ENCODE results near the gene DNAH17.
A peak's percentile ranks its signal among the peaks of the same experiment; 100 is the strongest.

Gene DNAH17

DNA sequence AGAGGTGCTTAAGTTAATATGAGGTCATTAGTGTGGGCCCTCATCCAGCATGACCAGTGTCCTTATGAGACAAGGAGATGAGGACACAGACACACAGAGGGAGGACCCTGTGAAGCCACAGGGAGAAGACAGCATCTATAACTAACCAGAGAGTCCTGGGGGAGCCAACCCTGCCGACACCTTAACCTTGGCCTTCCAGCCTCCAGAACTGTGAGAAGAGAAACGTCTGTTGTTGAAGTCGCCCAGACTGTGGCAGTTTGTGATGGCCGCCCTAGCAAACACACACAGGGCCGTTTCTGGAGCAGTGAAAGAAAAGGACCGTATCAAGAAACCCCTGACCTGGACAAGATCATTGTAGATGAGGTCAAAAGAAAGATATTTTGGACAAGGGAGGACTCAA is 26.7 kb downstream of the DNAH17 start:
- DNase-seq (ENCODE audit: low read depth in 3 of 3, low spot score in 1 of 3), result no peak

DNA sequence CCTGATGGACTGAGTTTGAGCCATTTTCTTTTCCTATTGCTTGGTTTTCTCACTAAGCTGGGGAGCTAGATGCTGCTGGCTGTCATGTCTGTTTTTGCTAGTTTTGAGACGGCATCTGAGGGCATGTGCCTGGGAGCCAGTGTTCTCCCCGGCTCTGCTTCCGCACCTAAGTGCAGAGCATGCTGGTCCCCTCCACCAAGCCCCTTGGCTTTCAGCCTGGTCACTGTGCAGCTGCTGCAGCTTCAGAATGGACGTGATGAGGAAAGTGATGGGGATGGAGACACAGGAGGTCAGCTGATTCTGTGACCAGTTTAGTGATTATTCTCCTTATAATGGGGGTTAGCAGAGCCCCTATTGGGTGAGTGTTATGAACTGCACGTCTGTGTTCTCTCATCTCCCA is 28.5 kb downstream of the DNAH17 start:
- DNase-seq (ENCODE audit: low read depth in 3 of 3, low spot score in 1 of 3), result no peak

DNA sequence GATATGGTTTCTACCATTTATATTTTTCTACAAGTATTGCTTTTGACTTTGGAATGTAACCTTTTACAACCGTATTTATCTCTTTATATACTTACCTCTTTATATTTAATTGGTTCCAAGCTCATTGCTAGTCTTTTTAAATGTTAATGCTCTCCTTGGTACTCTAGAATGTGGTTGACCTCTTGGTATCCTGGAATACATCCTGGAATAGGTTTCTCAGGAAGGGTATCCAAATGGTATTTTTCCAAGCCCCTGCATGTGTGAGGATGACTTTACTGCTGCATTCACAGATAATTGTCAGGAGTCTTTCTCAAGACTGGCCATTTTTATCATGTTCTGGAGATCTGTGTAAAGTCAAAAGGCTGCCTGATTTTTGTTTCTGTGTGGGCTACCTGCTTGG is 30.2 kb downstream of the DNAH17 start:
- no peak for DNase-seq (ENCODE audit: low read depth in 3 of 3, low spot score in 1 of 3)

DNA sequence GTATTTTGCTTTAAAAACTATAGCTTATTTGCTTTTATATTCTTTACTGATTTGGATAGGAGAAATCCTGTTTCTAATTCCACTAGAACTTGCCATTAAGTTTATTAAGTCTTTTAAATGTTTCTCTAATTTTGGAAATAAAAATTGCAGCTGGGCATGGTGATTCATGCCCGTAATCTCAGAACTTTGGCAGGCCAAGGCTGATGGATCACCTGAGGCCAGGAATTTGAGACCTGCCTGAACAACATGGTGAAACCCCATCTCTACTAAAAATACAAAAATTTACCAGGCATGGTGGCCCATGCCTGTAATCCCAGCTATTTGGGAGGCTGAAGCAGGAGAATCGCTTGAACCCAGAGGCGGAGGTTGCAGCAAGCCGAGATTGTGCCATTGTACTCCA is 30.7 kb downstream of the DNAH17 start:
- DNase-seq (ENCODE audit: low read depth in 3 of 3, low spot score in 1 of 3), result no peak

DNA sequence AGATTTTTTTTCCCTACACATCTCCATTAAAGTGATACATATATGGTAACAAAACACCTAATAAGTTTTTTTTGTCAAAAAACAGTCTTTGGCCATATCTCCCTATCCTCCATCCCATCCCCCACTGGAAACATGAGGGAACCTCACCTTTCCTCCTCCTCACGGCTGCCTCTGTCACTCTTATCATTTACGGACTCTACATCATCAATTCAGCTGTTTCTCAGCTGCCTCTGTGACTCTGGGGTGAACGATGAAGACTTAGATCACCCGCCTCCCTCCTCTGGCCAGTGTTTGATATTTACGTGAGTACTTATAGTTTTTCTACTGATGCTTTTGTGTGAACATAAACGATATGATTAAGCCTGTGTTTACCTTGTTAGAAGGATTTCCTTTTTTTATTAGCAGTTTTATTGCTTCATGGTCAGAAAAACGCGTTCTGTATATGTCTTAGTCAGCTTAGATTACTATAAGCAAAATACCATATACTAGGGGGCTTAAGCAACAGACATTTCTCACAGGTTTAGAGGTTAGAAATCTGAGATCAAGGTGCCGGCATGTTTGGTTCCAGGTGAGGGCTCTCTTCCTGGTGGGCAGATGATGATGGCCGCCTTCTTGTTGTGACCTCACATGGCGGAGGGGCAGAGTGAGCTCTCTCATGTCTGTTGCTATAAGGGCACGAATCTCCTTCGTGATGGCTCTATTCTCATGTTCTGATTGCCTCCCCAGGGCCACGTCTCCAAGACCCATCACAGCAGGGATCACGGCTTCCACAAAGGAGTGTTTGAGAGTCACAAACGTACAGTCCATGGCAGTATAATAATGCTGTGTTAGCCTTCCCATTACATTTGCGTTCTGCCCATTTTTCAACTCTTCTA is 32.1 kb downstream of the DNAH17 start:
- no peak for DNase-seq (ENCODE audit: low read depth in 3 of 3, low spot score in 1 of 3)

DNA sequence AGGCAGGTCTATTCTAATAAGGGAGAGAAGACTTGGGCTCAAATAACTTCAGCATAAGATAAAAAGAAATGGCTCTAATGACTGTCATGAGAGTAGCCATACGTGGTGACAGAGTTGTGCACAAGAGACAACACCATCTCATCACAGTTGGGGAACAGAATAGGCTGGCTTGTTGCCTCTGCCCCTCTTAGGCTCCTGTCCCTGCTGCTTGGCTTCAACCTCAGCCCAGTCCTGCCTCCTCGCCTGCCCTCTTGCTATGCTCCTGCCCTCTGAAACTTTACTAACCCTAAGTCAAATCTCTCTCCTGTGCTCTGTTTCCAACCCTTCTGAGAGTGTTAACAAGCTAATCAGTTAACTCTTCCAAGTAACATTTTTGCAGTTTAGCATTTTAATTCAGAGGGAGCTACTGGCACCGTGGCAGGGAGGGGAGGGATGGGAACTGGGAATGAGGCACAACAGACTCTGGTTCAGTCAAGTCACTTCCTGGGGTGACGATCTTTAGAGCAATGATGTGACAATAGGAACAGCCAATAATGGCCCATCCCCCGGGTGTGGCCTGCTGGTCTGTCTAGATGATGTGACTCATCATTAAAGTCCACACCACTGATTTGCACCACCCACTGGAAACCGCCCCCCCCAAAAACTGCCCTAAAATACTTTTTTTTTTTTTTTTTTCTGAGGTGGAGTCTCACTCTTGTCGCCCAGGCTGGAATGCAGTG is 35.5 kb downstream of the DNAH17 start:
- no peak for DNase-seq (ENCODE audit: low read depth in 3 of 3, low spot score in 1 of 3)

DNA sequence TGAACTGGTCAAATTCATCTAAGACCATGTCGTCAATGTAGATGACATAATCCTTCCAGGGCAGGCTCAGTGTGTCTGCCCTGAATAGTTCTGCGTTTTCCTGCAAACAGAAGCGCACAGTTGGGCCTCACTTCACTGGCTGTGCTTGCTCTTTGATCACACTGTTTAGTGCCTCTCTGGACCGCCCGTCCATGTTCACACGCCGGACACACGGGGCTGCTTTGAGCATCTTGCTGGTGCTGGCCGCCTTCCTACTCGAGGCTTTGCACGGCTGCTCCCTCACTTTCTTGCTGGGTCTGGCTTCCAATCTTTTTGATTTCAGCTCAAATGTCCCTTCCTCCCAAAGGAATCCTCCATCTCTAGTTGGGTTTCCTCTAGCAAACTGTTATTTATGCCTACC is 37.4 kb downstream of the DNAH17 start:
- no peak for DNase-seq (ENCODE audit: low read depth in 3 of 3, low spot score in 1 of 3)

DNA sequence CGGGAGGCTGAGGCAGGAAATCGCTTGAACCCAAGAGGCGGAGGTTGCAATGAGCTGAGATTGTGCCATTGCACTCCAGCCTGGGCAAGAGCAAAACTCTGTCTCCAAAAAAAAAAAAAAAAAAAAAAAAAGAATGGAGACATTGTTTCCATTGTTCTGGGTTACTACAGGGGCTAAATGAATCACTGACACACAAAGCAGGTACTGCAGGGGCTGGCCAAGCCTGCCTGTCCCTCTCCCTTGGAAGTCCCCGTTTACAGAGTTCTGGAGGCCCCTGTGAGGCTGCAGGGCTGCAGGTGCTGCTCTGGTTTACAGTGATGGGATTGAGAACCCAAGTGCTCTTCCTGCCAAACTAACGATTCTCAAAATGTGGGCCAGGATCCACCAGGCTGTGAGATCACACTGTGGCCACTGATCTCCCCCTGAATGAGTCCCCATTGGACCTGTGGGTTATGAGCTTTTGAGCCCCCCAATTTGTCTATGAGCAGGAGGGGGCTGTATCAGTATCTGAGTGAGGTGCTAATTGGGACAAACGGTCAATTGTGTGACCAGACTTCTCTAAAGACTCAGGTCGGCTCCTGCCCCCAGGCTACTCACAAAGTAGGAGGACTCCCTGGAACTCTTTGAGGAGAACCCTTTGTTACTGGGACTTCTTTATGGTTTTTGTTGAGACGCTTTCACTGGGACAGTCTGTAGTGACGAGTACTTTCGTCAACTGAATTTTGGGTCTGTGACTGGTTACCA is 39.0 kb downstream of the DNAH17 start:
- DNase-seq (ENCODE audit: low read depth in 3 of 3, low spot score in 1 of 3), result no peak

DNA sequence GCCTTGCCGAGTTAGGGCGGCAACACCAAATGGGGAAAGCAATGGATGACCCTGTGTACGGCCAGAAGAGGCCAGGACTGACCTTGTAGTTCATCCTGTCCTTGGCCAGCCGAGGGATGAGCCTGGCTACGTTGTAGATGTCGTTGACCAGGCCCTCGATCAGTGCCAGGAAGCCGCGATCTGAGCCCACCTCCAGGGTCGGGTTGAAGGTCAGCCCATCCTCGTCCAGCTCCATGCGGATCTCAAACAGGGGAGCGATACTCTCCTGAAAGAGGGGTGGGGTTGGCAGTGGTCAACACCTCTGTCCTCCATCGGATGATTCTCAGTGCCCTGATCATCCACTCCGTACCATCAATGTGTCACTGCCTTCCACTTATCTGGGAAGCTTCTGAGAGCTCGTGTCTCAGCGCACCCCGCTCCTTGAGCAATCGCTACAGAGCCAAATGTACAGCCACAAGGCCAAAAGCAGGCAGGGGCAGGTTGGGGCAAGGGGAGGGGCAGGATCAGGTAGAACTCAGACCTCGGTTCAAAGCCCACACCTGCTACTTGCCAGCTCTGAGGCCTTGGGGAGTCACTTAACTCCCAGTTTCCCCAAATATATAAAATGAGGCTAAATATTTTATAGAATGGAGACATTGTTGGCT is 39.9 kb downstream of the DNAH17 start:
- no peak for DNase-seq (ENCODE audit: low read depth in 3 of 3, low spot score in 1 of 3)

DNA sequence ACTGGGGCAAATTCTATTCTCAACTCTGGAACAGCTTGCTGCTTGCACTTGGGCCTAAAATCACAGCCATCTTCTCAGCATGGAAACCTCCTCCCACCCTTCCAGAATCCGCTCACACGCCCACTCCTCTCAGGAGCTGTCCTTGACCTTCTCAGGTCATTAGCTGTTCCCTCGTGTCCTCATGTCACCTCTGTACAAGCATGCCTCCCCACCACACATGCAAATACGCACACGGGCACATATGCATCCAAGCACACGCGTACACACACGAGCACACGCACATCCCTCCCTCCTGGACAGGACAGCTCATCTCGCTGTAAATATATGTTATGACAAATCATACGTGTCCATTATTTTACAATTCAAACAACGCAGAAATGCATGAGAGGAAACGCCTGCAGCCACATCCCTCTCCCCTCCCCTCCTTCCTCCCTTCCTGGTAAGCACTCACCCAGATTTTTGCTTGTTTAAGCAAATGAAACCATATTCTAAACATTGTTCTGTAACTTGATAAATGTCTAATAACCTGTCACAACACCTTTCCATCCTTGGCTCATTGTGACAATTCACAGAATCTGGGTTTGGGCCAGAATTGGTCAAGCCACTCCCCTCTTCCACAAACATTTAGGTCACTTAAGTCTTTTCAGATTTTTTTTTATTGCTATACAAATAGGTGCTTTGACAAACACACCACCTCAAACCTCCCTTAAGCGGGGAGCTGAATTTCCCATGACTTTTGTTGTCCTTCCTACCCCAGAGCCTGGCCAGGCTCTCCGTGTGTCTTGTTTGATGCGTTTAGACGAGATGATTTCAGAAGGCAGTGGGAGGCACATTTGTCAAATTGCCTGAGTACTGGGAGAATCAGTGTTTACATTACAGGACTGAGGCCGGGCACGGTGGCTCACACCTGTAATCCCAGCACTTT is 41.7 kb downstream of the DNAH17 start:
- DNase-seq (ENCODE audit: low read depth in 3 of 3, low spot score in 1 of 3), result no peak

DNA sequence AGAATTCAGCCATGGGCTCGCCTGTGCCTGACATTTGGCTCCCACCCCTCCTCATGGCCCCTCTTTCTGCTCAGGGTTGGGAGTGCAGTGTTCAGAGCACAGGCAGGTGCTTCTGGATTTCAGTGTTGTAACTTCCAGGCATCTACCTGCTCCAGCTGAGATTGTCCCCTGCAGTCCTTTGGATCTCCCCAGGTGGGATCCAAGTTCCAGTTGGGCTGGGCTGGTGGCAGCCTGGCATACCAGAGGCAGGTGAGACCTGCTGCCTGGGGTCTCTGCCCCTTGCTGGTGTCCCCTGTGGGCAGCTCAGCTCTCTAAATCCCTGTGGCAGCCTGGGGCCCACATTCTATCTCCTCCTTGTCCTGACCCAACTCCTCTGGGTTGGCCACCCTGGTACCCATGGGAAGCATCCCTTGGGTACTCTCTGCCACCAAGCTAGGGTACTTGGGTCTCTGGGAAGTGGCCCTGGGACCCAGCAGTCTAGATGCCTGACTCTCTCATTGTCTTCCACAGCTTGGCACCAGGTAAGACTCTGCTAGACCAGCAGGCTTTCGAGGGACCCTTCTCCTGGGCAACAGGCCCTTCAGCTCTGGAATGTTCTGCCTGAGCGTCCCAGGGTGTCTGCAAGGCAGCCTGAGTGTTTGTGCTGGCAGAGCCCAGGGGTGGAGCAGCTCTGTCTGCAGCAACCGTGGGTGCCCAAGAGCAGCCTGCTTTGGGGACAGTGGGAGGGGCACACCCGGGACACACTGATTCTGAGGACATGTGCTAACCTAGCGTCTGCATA is 42.5 kb downstream of the DNAH17 start:
- no peak for DNase-seq (ENCODE audit: low read depth in 3 of 3, low spot score in 1 of 3)

DNA sequence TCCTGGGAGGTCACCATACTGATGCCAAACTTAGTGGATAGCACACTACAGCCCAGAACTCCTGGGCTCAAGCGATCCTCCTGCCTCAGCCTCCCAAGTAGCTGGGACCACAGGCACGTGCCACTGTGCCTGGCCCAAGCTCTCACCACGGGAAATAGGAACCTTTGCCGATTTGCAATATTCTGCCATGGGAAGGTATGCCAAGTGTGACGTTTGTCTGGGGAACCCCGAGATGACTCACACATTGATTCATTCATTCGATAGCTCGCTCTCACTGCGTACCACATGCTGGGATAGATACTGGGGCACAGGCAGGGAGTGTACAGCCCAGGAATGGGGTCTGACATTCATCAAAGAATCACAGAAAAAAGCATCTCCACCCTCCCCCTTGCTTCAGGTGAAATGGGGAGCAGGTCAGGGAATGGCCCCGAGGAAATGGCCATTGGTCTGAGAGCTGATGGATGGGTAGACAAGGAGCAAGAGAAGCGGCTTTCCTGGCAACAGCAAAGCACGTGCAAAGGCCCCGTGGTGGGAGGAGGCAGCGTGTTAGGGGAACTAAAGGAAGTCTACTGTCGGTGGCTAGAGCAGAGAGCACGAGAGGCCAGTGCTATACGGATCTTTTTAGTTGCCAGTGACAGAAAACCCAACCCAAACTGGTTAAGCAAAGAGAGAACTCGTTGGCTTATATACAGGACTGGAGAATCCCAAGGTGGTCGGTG is 44.1 kb downstream of the DNAH17 start:
- peak in 1 of 3 donors; percentile 4 for DNase-seq (ENCODE audit: low read depth in 3 of 3, low spot score in 1 of 3)

DNA sequence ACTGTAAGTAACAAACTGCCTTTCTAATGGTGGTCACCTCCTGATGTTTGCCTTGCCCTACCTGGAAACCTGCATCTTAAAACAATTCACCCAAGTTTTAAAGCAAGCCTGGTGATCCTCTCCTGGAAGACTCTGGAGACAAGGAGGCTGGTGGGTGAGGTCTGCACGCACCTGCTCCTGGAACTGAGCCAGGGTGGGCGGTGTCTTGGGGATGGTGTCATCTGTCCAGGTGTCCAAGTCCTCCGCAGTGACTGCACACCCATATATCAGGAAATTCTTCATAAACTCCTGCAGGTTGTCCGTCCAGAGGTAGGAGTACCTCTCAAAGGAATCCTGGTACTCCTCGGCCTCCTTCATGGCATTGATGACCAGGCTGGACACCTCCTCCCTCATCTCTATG is 44.9 kb downstream of the DNAH17 start:
- DNase-seq (ENCODE audit: low read depth in 3 of 3, low spot score in 1 of 3), result no peak

DNA sequence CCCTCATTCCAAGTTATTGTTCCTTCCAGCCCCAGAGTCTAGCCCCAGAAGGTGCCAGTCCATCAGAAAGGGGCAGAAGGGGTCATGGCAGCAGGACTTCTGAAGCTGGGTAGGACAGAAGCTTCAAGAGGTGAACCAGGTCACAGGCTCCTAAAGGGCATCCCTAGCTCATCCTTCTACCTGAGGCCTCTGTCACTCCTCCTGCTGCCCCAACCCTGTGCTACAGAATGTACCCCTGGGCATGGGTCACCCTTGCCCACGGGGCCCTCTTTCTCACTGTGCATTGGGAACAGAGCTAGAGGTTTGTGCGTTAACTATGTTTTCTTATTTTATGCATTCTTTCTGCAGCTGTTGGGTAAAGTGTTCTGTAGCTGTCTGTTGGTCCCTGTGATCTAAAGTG is 46.5 kb downstream of the DNAH17 start:
- DNase-seq (ENCODE audit: low read depth in 3 of 3, low spot score in 1 of 3), result no peak

DNA sequence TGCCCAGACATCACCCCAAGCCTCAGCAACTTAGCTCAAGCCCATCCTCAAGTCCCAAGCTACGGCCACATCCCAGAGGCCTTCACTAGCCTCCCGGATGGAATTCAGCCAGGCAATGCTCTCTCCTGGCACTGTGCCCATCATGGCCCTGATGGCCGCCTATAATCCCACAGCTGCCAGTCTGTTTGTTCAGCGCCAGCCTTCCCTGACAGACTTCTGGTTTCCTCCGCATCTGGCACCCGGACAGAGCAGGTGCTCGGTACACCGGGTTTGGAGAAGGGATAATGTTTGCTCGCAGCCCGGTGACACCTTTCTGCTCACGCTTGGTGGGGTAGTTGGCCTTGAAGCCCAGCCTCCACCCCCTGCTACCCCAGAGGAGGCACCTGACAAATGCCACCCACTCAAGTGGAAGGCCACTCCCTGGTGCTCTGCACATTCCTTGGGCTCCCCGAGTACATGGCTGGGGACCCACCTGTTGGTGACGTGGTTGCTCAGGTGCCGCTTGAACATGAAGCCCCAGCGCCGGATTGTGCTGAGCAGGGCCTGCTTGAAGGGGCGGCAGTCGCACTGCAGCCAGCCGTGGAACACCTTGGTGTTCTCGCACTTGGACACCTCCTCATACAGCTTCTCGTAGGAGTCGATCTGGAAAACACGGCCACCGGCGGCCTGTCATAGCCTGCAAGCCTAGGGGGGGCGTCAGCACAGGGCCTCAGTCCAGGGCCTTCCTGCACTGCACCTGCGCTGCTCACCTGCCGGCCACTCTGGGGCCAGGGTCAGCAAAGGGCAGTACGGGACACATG is 47.1 kb downstream of the DNAH17 start:
- no peak for DNase-seq (ENCODE audit: low read depth in 3 of 3, low spot score in 1 of 3)

DNA sequence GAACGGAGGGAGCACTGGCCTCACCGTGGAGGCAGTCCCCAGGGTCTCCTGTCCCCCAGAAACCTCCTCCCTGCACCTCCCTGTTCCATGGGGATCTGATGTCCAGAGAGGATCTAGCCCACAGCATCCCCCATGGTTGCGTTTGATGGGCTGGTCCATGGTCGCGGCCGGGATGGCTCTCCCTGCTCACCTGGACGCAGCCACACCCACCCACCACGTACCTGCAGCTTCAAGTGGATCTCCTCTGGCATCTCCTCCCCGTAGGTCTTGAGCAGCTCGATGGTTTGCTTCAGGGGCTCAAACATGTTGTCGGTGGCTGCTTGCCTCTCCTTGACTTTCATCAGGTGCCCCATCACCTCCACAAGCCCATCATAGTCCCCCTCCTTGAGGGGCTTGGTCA is 47.9 kb downstream of the DNAH17 start:
- no peak for DNase-seq (ENCODE audit: low read depth in 3 of 3, low spot score in 1 of 3)

DNA sequence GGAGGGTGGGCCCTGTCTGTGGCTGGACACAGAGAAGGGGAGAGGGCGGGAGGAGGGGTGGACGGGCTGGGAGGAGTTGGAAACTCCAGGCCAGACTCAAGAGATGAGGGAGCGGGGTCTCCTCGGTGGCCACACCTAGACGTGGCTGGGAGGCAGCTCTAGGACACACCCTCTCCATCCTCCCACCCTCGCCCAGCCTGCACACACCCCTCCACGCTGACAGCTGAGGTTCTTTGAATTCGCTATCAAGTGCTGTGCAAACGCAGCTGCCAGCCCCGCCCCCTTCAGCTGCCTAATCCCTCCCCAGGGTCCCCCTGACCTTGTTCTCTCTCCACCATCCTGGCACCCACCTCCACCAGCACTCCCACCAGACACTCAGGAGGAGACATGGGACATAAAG is 48.7 kb downstream of the DNAH17 start:
- DNase-seq (ENCODE audit: low read depth in 3 of 3, low spot score in 1 of 3), result no peak

DNA sequence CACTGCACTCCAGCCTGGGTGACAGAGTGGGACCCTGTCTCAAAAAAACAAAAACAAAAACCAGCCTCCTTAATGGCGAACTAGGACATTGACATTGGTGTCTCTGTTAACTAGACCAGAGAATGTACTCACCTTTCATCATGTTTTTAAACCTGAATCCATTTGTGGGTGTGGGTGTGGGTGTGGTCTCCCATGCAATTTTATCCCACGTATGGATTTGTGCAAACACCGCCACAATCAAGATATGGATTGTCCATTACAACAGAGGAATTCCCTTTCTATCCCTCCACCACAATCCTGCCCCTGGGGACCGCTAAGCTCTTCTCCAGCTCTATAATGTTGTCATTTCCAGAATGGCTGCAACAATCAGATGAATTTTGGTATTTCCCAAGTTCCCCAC is 49.9 kb downstream of the DNAH17 start:
- DNase-seq (ENCODE audit: low read depth in 3 of 3, low spot score in 1 of 3), result no peak

Data from stimulated activated CD4-positive, alpha-beta T cell treated with anti-CD3 and anti-CD28 coated beads, TNF-alpha, amount 100 ng/mL, for 1 hour (primary cell).